ENCODE data around the gene CXXC1. TPM values are rescaled to one million over a fixed set of nuclear protein-coding genes. Genes with fewer than 3 reads are reported as not detected.

CXXC1 gene
- total and polyA plus RNA-seq, 2 of the 13 experiments (the other 11 are each of a cell fraction or from before 2014, with no cell fraction given) = 32.9 to 39.0 TPM

GRCh38 chr18:50281295-50281971 is 6.1 kb downstream of the CXXC1 start, which contains the start of gene MBD1 (continued):
- TF ChIP-seq ZNF143 (CRISPR knock-in tag; IDR thresholded peaks at IDR 0.05) = no peak
- no peak for TF ChIP-seq KIAA2018 (CRISPR knock-in tag; IDR thresholded peaks at IDR 0.05; ENCODE audit: borderline replicate concordance)
- TF ChIP-seq TAF1 (CRISPR knock-in tag; IDR thresholded peaks at IDR 0.05) = peak; percentile 85
- peak; percentile 98 for TF ChIP-seq FOXC1 (CRISPR knock-in tag; IDR thresholded peaks at IDR 0.05; ENCODE audit: borderline replicate concordance)
- TF ChIP-seq ZFP41 (CRISPR knock-in tag; IDR thresholded peaks at IDR 0.05; ENCODE audit: borderline replicate concordance) = no peak
- peak; percentile 59; the same call in 1 of the 2 replicates for TF ChIP-seq POGZ (CRISPR knock-in tag; IDR thresholded peaks at IDR 0.05)
- peak; percentile 94 for TF ChIP-seq PHF20 (CRISPR knock-in tag; IDR thresholded peaks at IDR 0.05)
- peak; percentile 92 for TF ChIP-seq THAP11 (CRISPR knock-in tag; IDR thresholded peaks at IDR 0.05)
- no peak for TF ChIP-seq ZNF234 (CRISPR knock-in tag; conservative IDR thresholded peaks at IDR 0.05)
- peak; percentile 82; the same call in 1 of the 2 replicates for TF ChIP-seq ARNT2 (CRISPR knock-in tag; IDR thresholded peaks at IDR 0.05; ENCODE audit: low read depth)
- TF ChIP-seq ZNF749 (CRISPR knock-in tag; IDR thresholded peaks at IDR 0.05; ENCODE audit: borderline replicate concordance) = peak; percentile 88
- TF ChIP-seq, protein P1, sequence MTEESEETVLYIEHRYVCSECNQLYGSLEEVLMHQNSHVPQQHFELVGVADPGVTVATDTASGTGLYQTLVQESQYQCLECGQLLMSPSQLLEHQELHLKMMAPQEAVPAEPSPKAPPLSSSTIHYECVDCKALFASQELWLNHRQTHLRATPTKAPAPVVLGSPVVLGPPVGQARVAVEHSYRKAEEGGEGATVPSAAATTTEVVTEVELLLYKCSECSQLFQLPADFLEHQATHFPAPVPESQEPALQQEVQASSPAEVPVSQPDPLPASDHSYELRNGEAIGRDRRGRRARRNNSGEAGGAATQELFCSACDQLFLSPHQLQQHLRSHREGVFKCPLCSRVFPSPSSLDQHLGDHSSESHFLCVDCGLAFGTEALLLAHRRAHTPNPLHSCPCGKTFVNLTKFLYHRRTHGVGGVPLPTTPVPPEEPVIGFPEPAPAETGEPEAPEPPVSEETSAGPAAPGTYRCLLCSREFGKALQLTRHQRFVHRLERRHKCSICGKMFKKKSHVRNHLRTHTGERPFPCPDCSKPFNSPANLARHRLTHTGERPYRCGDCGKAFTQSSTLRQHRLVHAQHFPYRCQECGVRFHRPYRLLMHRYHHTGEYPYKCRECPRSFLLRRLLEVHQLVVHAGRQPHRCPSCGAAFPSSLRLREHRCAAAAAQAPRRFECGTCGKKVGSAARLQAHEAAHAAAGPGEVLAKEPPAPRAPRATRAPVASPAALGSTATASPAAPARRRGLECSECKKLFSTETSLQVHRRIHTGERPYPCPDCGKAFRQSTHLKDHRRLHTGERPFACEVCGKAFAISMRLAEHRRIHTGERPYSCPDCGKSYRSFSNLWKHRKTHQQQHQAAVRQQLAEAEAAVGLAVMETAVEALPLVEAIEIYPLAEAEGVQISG (CRISPR knock-in tag; IDR thresholded peaks at IDR 0.05) = peak; percentile 94
- peak; percentile 89 for TF ChIP-seq ZFP36L1 (CRISPR knock-in tag; IDR thresholded peaks at IDR 0.05)
- TF ChIP-seq THAP7 (CRISPR knock-in tag; IDR thresholded peaks at IDR 0.05) = peak; percentile 91
- peak; percentile 75; the same call in 1 of the 2 replicates for TF ChIP-seq KDM5A (IDR thresholded peaks at IDR 0.05; ENCODE audit: borderline replicate concordance, low read length)
- TF ChIP-seq TERF1 (CRISPR knock-in tag; IDR thresholded peaks at IDR 0.05) = peak; percentile 76; the same call in 1 of the 2 replicates
